ENCODE data around the gene TSPAN32. TPM values are rescaled to one million over a fixed set of nuclear protein-coding genes. Genes with fewer than 3 reads are reported as not detected.

TSPAN32 gene
- total and polyA plus RNA-seq, 2 donors (not counting 3 experiments of a cell fraction or from before 2014, with no cell fraction given) = not detected

DNA sequence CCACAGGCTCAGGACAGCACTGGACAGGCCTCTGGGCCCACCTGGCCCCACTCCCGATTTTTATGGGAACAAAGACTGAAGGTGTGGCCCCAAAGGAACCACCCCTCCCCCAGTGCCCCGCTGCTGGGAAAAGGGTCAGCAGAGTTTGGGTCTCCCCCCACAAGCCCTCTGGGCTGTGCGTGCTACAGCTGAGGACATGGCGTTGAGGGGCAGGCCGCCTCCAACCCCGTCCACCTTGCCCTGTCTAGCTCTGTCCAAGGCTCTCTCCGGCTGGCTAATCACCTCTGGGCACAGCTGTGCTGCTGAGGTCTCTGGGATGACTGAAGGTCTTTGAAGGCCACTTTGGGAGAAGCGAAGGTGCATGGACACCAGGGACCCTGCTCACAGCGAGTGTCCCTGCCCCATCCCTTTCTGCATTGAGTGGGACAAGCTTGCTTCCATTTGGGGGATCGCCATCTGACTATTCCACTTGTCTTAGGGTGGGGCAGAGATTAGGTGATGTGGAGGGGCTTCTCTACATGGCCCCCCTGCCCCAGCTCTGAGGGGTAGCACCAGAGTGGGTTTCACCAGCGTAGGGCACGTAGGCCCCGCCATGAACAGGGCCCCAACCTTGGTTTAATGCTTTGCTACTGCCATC, 38.0 kb upstream of the TSPAN32 start:
- Histone ChIP-seq H3K9me3 (replicated peaks; ENCODE audit: control insufficient read depth, insufficient read depth, low read length) (no peaks in the 10 kb centered on the region), H4K20me1 (replicated peaks; ENCODE audit: control insufficient read depth, extremely low read depth, insufficient read depth, low read length) (no peaks in the 10 kb centered on the region), H3K36me3 (ENCODE audit: control insufficient read depth in 2 of 2, extremely low read depth in 1 of 2, insufficient read depth in 2 of 2, low read length in 2 of 2) (no peaks in the 10 kb centered on the region), H3K4me1 (ENCODE audit: control insufficient read depth, extremely low read depth, insufficient read depth, low read length) (no peaks in the 10 kb centered on the region), H3K79me2 (ENCODE audit: control insufficient read depth, insufficient read depth, low read length) (no peaks in the 10 kb centered on the region), H3K27me3 (ENCODE audit: control insufficient read depth in 2 of 2, insufficient read depth in 2 of 2, low read length in 2 of 2) (peaks cover 10 to 11% of the 10 kb centered on the region in 2 experiments), H3K9me1 (replicated peaks; ENCODE audit: control insufficient read depth, extremely low read depth, insufficient read depth, low read length) (no peaks in the 10 kb centered on the region), H2AFZ (ENCODE audit: low read depth, low read length) (no peak overlapping the region), H3K9ac (replicated peaks; ENCODE audit: extremely low read depth, insufficient read depth, low read length) (no peak overlapping the region), H3K27ac (ENCODE audit: insufficient read depth, low read depth, low read length) (no peak overlapping the region), H3K4me3 (replicated peaks in 1 of 3; ENCODE audit: insufficient read depth in 1 of 3, low read depth in 1 of 3, low read length in 3 of 3) (no peak overlapping the region), H3K4me2 (ENCODE audit: insufficient read depth, low read length) (no peak overlapping the region)
- CTCF ChIA-PET = no interaction called here
- no TSS peak for BruUV-seq (replicated peaks)
- dilution Hi-C loops (cut with MboI; ENCODE audit: extremely low pct_ligation_motif_present, low sequenced_read_pairs) (no loop called here), intact Hi-C loops (cut with micrococcal nuclease) (no loop called here)
- no peak for DNase-seq (ENCODE audit: low read depth, low spot score)
- POLR2A ChIA-PET = no interaction called here
- FAIRE-seq = no peak
- TF ChIP-seq FOS (IDR thresholded peaks at IDR 0.05; ENCODE audit: borderline replicate concordance, insufficient read depth, low read length) = no peak
- TF ChIP-seq GATA2 (IDR thresholded peaks at IDR 0.05; ENCODE audit: insufficient read depth, insufficient read length, low read depth, low read length) = no peak
- no peak for TF ChIP-seq POLR2AphosphoS5 (IDR thresholded peaks at IDR 0.05; ENCODE audit: insufficient read depth, low read depth, low read length)

DNA sequence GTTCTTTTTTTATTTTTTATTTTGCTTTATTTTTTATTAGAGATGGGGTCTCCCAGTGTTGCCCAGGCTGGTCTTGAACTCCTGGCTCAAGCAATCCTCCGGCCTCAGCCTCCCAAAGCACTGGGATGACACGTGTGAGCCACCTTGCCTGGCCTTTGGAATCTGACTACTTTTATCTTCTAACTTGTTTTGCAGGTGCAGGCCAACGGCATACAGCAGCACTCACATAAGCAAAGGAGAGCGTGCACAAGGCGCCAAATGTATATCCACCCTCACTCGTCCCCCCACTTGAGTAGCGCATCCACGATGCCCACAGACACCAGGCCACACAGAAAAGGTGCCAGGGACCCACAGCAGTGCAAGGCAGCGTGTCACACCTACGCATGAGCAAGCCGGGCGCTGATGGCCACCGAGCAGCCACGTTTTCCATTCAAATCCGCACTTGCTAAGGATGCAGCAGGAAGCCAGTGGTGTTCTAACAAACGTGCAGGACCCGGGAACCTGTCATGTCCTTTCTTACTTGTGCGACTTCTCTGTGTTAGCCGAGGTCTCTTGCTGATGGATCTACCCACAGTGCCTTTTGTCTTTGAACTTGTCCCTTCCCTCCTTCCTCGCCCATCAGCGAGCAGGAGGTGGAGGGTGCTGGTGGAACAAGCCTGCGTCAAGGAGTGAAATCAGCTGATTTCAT, 37.3 kb upstream of the TSPAN32 start:
- intact Hi-C loops (cut with micrococcal nuclease) (no loop called here), dilution Hi-C loops (cut with MboI; ENCODE audit: extremely low pct_ligation_motif_present, low sequenced_read_pairs) (no loop called here)
- H3K4me1 ChIP-seq (ENCODE audit: control insufficient read depth, extremely low read depth, insufficient read depth, low read length) = no peaks in the 10 kb centered on the region
- H3K4me3 ChIP-seq (replicated peaks in 1 of 3; ENCODE audit: insufficient read depth in 1 of 3, low read depth in 1 of 3, low read length in 3 of 3) = no peak overlapping the region
- H3K9me1 ChIP-seq (replicated peaks; ENCODE audit: control insufficient read depth, extremely low read depth, insufficient read depth, low read length) = no peaks in the 10 kb centered on the region
- no TSS peak for BruUV-seq (replicated peaks)
- FAIRE-seq (no peak), DNase-seq (ENCODE audit: low read depth, low spot score) (no peak)
- no peak overlapping the region for H2AFZ ChIP-seq (ENCODE audit: low read depth, low read length)
- no peak overlapping the region for H3K9ac ChIP-seq (replicated peaks; ENCODE audit: extremely low read depth, insufficient read depth, low read length)
- H3K4me2 ChIP-seq (ENCODE audit: insufficient read depth, low read length) = no peak overlapping the region
- peaks cover 14 to 15% of the 10 kb centered on the region in 2 experiments for H3K27me3 ChIP-seq (ENCODE audit: control insufficient read depth in 2 of 2, insufficient read depth in 2 of 2, low read length in 2 of 2)
- H3K9me3 ChIP-seq (replicated peaks; ENCODE audit: control insufficient read depth, insufficient read depth, low read length) = no peaks in the 10 kb centered on the region
- ChIA-PET POLR2A (no interaction called here), CTCF (no interaction called here)
- H3K79me2 ChIP-seq (ENCODE audit: control insufficient read depth, insufficient read depth, low read length) = no peaks in the 10 kb centered on the region
- no peak overlapping the region for H3K27ac ChIP-seq (ENCODE audit: insufficient read depth, low read depth, low read length)
- no peak for TF ChIP-seq EZH2 (IDR thresholded peaks at IDR 0.05; ENCODE audit: borderline replicate concordance, low read depth, low read length, severe bottlenecking)
- no peaks in the 10 kb centered on the region for H4K20me1 ChIP-seq (replicated peaks; ENCODE audit: control insufficient read depth, extremely low read depth, insufficient read depth, low read length)
- no peaks in the 10 kb centered on the region for H3K36me3 ChIP-seq (ENCODE audit: control insufficient read depth in 2 of 2, extremely low read depth in 1 of 2, insufficient read depth in 2 of 2, low read length in 2 of 2)

All from endothelial cell of umbilical vein (primary cell).